B cell (primary cell): ENCODE measurements around the gene GNAT2.

Experiments
- EZH2 ChIP-seq: IDR thresholded peaks from 2 replicates; pipeline ENCODE4 v1.6.1; 2012; ENCODE audit warnings: borderline replicate concordance, low read depth, mild to moderate bottlenecking, moderate library complexity, low read length; ENCODE audit not compliant: insufficient read depth, poor library complexity, severe bottlenecking
- TF ChIP-seq, protein P1 (sequence below): fragments of 200-600 bp; IDR thresholded peaks from one replicate; pipeline ENCODE4 v1.8.0; 2022; ENCODE audit warnings: antibody characterized with exemption, mild to moderate bottlenecking

DNA sequence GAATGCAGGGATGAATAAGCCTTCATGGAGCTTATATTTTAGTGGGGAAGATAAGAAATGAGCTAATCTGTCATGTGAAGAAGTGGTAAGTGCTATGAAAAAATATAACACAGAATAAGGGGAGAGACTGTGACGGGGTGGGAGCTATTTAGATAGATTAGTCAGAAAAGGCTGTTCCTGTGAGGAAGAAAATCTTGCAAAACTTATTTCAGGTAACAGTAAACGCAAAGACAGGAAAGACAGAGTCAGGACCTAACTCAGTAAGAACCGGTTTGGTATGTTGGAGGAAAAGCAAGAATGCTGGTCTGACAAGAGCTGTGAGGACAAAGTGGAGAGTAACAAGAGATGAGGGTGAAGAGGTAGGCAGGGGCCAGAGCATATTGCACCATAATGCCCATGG lies 49.0 kb downstream of the GNAT2 start:
- TF ChIP-seq, protein P1, sequence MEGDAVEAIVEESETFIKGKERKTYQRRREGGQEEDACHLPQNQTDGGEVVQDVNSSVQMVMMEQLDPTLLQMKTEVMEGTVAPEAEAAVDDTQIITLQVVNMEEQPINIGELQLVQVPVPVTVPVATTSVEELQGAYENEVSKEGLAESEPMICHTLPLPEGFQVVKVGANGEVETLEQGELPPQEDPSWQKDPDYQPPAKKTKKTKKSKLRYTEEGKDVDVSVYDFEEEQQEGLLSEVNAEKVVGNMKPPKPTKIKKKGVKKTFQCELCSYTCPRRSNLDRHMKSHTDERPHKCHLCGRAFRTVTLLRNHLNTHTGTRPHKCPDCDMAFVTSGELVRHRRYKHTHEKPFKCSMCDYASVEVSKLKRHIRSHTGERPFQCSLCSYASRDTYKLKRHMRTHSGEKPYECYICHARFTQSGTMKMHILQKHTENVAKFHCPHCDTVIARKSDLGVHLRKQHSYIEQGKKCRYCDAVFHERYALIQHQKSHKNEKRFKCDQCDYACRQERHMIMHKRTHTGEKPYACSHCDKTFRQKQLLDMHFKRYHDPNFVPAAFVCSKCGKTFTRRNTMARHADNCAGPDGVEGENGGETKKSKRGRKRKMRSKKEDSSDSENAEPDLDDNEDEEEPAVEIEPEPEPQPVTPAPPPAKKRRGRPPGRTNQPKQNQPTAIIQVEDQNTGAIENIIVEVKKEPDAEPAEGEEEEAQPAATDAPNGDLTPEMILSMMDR: no peak
- no peak for TF ChIP-seq EZH2
